GM23338 (cell line): Measurements from ENCODE around the gene PDE2A. TPM values are rescaled to one million over a fixed set of nuclear protein-coding genes. Genes with fewer than 3 reads are reported as not detected.

Source experiments
- ATAC-seq: fragments of 200-7000 bp; cut with Tn5 transposase; 3 replicates; pipeline ENCODE4 v1.9.1; 2020
- DNase-seq: peaks from one replicate; pipeline ENCODE4 v3.0.0-alpha.2; 2015; ENCODE audit warnings: low spot score
- H2AFZ ChIP-seq: fragments of 200-600 bp; sonication (generic); 2 replicates; pipeline ENCODE4 v1.8.0; 2016; ENCODE audit warnings: antibody characterized with exemption, mild to moderate bottlenecking, moderate library complexity
- H3F3A ChIP-seq: fragments of 200-600 bp; sonication (generic); replicated peaks from 2 replicates; pipeline ENCODE4 v1.8.0; 2017; ENCODE audit warnings: antibody characterized with exemption, mixed run types, low read depth
- H3K27ac ChIP-seq: fragments of 200-600 bp; sonication (generic); 2 replicates; pipeline ENCODE4 v1.6.1; 2016; ENCODE audit warnings: low read depth
- H3K27me3 ChIP-seq: fragments of 200-600 bp; sonication (generic); 2 replicates; pipeline ENCODE4 v1.8.0; 2016; ENCODE audit warnings: mild to moderate bottlenecking, mixed run types, moderate library complexity; ENCODE audit not compliant: insufficient read depth
- H3K36me3 ChIP-seq: fragments of 200-600 bp; sonication (generic); 2 replicates; pipeline ENCODE4 v1.8.0; 2016; ENCODE audit warnings: mild to moderate bottlenecking; ENCODE audit not compliant: insufficient read depth
- H3K4me1 ChIP-seq: fragments of 200-600 bp; sonication (generic); 2 replicates; pipeline ENCODE4 v1.8.0; 2016; ENCODE audit warnings: mild to moderate bottlenecking, moderate library complexity; ENCODE audit not compliant: insufficient read depth
- H3K4me2 ChIP-seq: fragments of 200-600 bp; sonication (generic); 2 replicates; pipeline ENCODE4 v1.7.1; 2017; ENCODE audit warnings: mixed run types
- H3K4me3 ChIP-seq: fragments of 200-600 bp; sonication (generic); 2 replicates; pipeline ENCODE4 v1.6.1; 2016; ENCODE audit warnings: mixed run types
- H3K79me2 ChIP-seq: fragments of 200-600 bp; sonication (generic); replicated peaks from 2 replicates; pipeline ENCODE4 v1.8.0; 2017; ENCODE audit warnings: mild to moderate bottlenecking; ENCODE audit not compliant: insufficient read depth
- H3K9me2 ChIP-seq: fragments of 200-600 bp; sonication (generic); 2 replicates; pipeline ENCODE4 v1.8.0; 2017; ENCODE audit not compliant: insufficient read depth
- H4K20me1 ChIP-seq: fragments of 200-600 bp; sonication (generic); replicated peaks from 2 replicates; pipeline ENCODE4 v1.8.0; 2017; ENCODE audit warnings: mild to moderate bottlenecking; ENCODE audit not compliant: insufficient read depth
- H3K27ac Mint-ChIP-seq: 2 replicates; pipeline ENCODE4 v1.8.0; 2020; ENCODE audit warnings: inconsistent platforms, mild to moderate bottlenecking, moderate library complexity, mixed read lengths
- H3K27me3 Mint-ChIP-seq: 3 replicates; pipeline ENCODE4 v1.8.0; 2022; ENCODE audit warnings: low read depth, mild to moderate bottlenecking, moderate library complexity, mixed read lengths, inconsistent platforms; ENCODE audit not compliant: insufficient read depth, poor library complexity
- H3K36me3 Mint-ChIP-seq: 3 replicates; pipeline ENCODE4 v1.8.0; 2021; ENCODE audit warnings: low read depth, mild to moderate bottlenecking, inconsistent platforms, moderate library complexity, mixed read lengths
- H3K4me1 Mint-ChIP-seq: 3 replicates; pipeline ENCODE4 v1.8.0; 2020; ENCODE audit warnings: mild to moderate bottlenecking, inconsistent platforms, mixed read lengths
- H3K4me3 Mint-ChIP-seq: 3 replicates; pipeline ENCODE4 v1.8.0; 2021; ENCODE audit warnings: moderate library complexity, mild to moderate bottlenecking, inconsistent platforms, mixed read lengths
- H3K9me3 Mint-ChIP-seq: 3 replicates; pipeline ENCODE4 v1.8.0; 2020; ENCODE audit warnings: moderate library complexity, mild to moderate bottlenecking, inconsistent platforms, mixed read lengths
- CREB1 ChIP-seq: fragments of 250-450 bp; sonication (Bioruptor Pico); IDR thresholded peaks from 2 replicates; pipeline ENCODE4 v1.5.0; 2020; ENCODE audit warnings: low read depth, mild to moderate bottlenecking, moderate library complexity
- EZH2phosphoT487 ChIP-seq: fragments of 200-600 bp; sonication (generic); IDR thresholded peaks from one replicate; pipeline ENCODE4 v1.8.1; 2018; ENCODE audit warnings: antibody characterized with exemption; ENCODE audit not compliant: unreplicated experiment
- JUNB ChIP-seq: IDR thresholded peaks from one replicate; pipeline ENCODE4 v1.6.1; 2016; ENCODE audit warnings: antibody characterized with exemption; ENCODE audit not compliant: unreplicated experiment
- POLR2AphosphoS5 ChIP-seq: IDR thresholded peaks from 2 replicates; pipeline ENCODE4 v1.6.1; 2016; ENCODE audit warnings: antibody characterized with exemption, low read depth
- REST ChIP-seq: IDR thresholded peaks from one replicate; pipeline ENCODE4 v1.6.1; 2018; ENCODE audit warnings: antibody characterized with exemption; ENCODE audit not compliant: unreplicated experiment
- ZNF114 ChIP-seq: fragments of 250-450 bp; sonication (Bioruptor Pico); IDR thresholded peaks from 2 replicates; pipeline ENCODE4 v1.5.0; 2020; ENCODE audit warnings: mild to moderate bottlenecking, moderate library complexity
- ZNF331 ChIP-seq: fragments of 250-450 bp; sonication (Bioruptor Pico); IDR thresholded peaks from 2 replicates; pipeline ENCODE4 v1.5.0; 2020; ENCODE audit warnings: low read depth, mild to moderate bottlenecking, moderate library complexity
- polyA plus RNA-seq: library from polyadenylated mRNA; unstranded; fragments of >200 nt; fragmentation: Nextera tagmentation; extraction: Ambion mirVana; gene quantifications from 2 replicates; pipeline ENCODE4 v1.2.1, GENCODE V29; 2016
- total RNA-seq: library from RNA; depleted of rRNA; stranded (reverse); fragments of >200 nt; shearing (Covaris generic); gene quantifications from 2 replicates; pipeline ENCODE4 v1.2.3, GENCODE V29; 2014
- TF ChIP-seq, protein P1 (sequence below), 2 experiments: fragments of 200-600 bp in 1 of 2; sonication (generic) in 1 of 2; conservative IDR thresholded peaks; 2 replicates each; pipeline versions ENCODE4 v1.5.1 to v1.6.1; 2016 to 2017; ENCODE audit warnings: antibody characterized with exemption in 2 of 2, low read depth in 2 of 2, mild to moderate bottlenecking in 2 of 2, moderate library complexity in 1 of 2
- TF ChIP-seq, protein P2 (sequence below): fragments of 250-450 bp; sonication (Bioruptor Pico); IDR thresholded peaks from 2 replicates; pipeline ENCODE4 v1.5.0; 2020; ENCODE audit warnings: mild to moderate bottlenecking, moderate library complexity

Gene PDE2A
- total and polyA plus RNA-seq, 2 experiments from 2014 or later = 4.3 to 16.2 TPM

GRCh38 chr11:72639502-72640375, 34.5 kb downstream of the PDE2A start (continued):
- TF ChIP-seq POLR2AphosphoS5 (no peak), EZH2phosphoT487 (no peak), CREB1 (CRISPR knock-in tag) (no peak), ZNF114 (no peak), ZNF331 (CRISPR knock-in tag) (no peak)
- TF ChIP-seq, protein P1, sequence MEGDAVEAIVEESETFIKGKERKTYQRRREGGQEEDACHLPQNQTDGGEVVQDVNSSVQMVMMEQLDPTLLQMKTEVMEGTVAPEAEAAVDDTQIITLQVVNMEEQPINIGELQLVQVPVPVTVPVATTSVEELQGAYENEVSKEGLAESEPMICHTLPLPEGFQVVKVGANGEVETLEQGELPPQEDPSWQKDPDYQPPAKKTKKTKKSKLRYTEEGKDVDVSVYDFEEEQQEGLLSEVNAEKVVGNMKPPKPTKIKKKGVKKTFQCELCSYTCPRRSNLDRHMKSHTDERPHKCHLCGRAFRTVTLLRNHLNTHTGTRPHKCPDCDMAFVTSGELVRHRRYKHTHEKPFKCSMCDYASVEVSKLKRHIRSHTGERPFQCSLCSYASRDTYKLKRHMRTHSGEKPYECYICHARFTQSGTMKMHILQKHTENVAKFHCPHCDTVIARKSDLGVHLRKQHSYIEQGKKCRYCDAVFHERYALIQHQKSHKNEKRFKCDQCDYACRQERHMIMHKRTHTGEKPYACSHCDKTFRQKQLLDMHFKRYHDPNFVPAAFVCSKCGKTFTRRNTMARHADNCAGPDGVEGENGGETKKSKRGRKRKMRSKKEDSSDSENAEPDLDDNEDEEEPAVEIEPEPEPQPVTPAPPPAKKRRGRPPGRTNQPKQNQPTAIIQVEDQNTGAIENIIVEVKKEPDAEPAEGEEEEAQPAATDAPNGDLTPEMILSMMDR (conservative IDR thresholded peaks at IDR 0.05; ENCODE audit: low read depth in 2 of 2) = no peak

DNA sequence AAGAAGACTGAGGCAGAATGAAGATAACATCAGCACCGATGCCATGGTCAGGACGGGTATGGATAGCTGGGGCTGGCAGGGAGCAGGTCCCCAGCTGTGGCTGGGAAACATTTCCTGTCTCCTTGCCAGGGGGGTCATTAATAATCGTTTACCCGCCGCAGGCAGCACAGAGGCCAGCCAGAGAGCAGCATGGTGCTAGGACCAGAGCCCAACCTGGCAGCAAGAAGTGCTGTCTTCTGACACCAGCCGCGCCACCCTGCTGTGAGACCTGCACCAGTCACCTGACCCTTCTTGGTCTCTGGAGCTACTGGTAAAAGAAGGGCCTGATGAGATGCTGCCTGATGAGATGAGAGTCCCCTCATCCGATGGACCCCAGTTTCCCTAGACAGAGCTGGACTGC, 36.3 kb downstream of the PDE2A start:
- H3K36me3 ChIP-seq = no peaks in the 10 kb centered on the region
- H3K27ac ChIP-seq = no peak overlapping the region
- peaks cover 36% of the 10 kb centered on the region for H3K4me1 Mint-ChIP-seq
- H3K79me2 ChIP-seq = no peaks in the 10 kb centered on the region
- DNase-seq (no peak), ATAC-seq (no peak)
- H3K4me1 ChIP-seq = peaks cover 24% of the 10 kb centered on the region
- H3K4me2 ChIP-seq = no peak overlapping the region
- no peak overlapping the region for H3K4me3 ChIP-seq
- no peak overlapping the region for H2AFZ ChIP-seq
- H3K36me3 Mint-ChIP-seq = no peaks in the 10 kb centered on the region
- H3F3A ChIP-seq = no peaks in the 10 kb centered on the region
- H3K4me3 Mint-ChIP-seq = no peak overlapping the region
- H3K9me2 ChIP-seq = no peaks in the 10 kb centered on the region
- H3K27me3 ChIP-seq = peaks cover 38% of the 10 kb centered on the region
- H3K27ac Mint-ChIP-seq = no peak overlapping the region
- H3K27me3 Mint-ChIP-seq = peaks cover 13% of the 10 kb centered on the region
- H3K9me3 Mint-ChIP-seq = no peaks in the 10 kb centered on the region
- no peaks in the 10 kb centered on the region; the same call in 1 of the 2 replicates for H4K20me1 ChIP-seq
- TF ChIP-seq POLR2AphosphoS5 (no peak), REST (no peak), CREB1 (CRISPR knock-in tag) (no peak), JUNB (no peak)
- TF ChIP-seq, protein P2, sequence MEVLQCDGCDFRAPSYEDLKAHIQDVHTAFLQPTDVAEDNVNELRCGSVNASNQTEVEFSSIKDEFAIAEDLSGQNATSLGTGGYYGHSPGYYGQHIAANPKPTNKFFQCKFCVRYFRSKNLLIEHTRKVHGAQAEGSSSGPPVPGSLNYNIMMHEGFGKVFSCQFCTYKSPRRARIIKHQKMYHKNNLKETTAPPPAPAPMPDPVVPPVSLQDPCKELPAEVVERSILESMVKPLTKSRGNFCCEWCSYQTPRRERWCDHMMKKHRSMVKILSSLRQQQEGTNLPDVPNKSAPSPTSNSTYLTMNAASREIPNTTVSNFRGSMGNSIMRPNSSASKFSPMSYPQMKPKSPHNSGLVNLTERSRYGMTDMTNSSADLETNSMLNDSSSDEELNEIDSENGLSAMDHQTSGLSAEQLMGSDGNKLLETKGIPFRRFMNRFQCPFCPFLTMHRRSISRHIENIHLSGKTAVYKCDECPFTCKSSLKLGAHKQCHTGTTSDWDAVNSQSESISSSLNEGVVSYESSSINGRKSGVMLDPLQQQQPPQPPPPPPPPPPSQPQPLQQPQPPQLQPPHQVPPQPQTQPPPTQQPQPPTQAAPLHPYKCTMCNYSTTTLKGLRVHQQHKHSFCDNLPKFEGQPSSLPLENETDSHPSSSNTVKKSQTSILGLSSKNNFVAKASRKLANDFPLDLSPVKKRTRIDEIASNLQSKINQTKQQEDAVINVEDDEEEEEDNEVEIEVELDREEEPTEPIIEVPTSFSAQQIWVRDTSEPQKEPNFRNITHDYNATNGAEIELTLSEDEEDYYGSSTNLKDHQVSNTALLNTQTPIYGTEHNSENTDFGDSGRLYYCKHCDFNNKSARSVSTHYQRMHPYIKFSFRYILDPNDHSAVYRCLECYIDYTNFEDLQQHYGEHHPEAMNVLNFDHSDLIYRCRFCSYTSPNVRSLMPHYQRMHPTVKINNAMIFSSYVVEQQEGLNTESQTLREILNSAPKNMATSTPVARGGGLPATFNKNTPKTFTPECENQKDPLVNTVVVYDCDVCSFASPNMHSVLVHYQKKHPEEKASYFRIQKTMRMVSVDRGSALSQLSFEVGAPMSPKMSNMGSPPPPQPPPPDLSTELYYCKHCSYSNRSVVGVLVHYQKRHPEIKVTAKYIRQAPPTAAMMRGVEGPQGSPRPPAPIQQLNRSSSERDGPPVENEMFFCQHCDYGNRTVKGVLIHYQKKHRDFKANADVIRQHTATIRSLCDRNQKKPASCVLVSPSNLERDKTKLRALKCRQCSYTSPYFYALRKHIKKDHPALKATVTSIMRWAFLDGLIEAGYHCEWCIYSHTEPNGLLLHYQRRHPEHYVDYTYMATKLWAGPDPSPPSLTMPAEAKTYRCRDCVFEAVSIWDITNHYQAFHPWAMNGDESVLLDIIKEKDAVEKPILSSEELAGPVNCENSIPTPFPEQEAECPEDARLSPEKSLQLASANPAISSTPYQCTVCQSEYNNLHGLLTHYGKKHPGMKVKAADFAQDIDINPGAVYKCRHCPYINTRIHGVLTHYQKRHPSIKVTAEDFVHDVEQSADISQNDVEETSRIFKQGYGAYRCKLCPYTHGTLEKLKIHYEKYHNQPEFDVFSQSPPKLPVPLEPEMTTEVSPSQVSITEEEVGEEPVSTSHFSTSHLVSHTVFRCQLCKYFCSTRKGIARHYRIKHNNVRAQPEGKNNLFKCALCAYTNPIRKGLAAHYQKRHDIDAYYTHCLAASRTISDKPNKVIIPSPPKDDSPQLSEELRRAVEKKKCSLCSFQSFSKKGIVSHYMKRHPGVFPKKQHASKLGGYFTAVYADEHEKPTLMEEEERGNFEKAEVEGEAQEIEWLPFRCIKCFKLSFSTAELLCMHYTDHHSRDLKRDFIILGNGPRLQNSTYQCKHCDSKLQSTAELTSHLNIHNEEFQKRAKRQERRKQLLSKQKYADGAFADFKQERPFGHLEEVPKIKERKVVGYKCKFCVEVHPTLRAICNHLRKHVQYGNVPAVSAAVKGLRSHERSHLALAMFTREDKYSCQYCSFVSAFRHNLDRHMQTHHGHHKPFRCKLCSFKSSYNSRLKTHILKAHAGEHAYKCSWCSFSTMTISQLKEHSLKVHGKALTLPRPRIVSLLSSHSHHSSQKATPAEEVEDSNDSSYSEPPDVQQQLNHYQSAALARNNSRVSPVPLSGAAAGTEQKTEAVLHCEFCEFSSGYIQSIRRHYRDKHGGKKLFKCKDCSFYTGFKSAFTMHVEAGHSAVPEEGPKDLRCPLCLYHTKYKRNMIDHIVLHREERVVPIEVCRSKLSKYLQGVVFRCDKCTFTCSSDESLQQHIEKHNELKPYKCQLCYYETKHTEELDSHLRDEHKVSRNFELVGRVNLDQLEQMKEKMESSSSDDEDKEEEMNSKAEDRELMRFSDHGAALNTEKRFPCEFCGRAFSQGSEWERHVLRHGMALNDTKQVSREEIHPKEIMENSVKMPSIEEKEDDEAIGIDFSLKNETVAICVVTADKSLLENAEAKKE (CRISPR knock-in tag) = no peak
- TF ChIP-seq, protein P1 (conservative IDR thresholded peaks at IDR 0.05; ENCODE audit: low read depth in 2 of 2) = no peak
